Parathyroid adenoma (tissue), 2 donors: ENCODE data around the gene EIF1B.

Source experiments
- H2AFZ ChIP-seq: fragments of 300-600 bp; sonication (generic); one replicate; pipeline ENCODE4 v1.7.0; 2017; ENCODE audit warnings: antibody characterized with exemption, mild to moderate bottlenecking
- H3K27ac ChIP-seq: fragments of 300-600 bp; sonication (generic); one replicate; pipeline ENCODE4 v1.7.0; 2017
- H3K27me3 ChIP-seq: fragments of 300-600 bp; sonication (generic); one replicate; pipeline ENCODE4 v1.7.0; 2017; ENCODE audit warnings: low read length; ENCODE audit not compliant: control insufficient read depth, insufficient read depth
- H3K36me3 ChIP-seq: fragments of 300-600 bp; sonication (generic); one replicate; pipeline ENCODE4 v1.7.0; 2017; ENCODE audit warnings: low read length; ENCODE audit not compliant: control insufficient read depth, insufficient read depth
- H3K4me1 ChIP-seq: fragments of 300-600 bp; sonication (generic); one replicate; pipeline ENCODE4 v1.7.0; 2017; ENCODE audit warnings: control low read depth
- H3K4me2 ChIP-seq: fragments of 300-600 bp; sonication (generic); one replicate; pipeline ENCODE4 v1.7.0; 2017; ENCODE audit warnings: low read length
- H3K4me3 ChIP-seq: fragments of 300-600 bp; sonication (generic); one replicate; pipeline ENCODE4 v1.7.0; 2017; ENCODE audit warnings: low read depth, low read length
- H3K79me2 ChIP-seq: fragments of 300-600 bp; sonication (generic); one replicate; pipeline ENCODE4 v1.7.0; 2017; ENCODE audit warnings: control low read depth
- H3K9ac ChIP-seq: fragments of 300-600 bp; sonication (generic); one replicate; pipeline ENCODE4 v1.7.0; 2017; ENCODE audit warnings: mild to moderate bottlenecking
- H3K9me3 ChIP-seq: fragments of 300-600 bp; sonication (generic); one replicate; pipeline ENCODE4 v1.7.0; 2017; ENCODE audit warnings: low read length; ENCODE audit not compliant: control insufficient read depth
- CTCF ChIP-seq: fragments of 300-600 bp; sonication (generic); IDR thresholded peaks from one replicate; pipeline ENCODE4 v1.7.0; 2017; ENCODE audit warnings: antibody characterized with exemption, mild to moderate bottlenecking
- donor health status: primary hyperparathyroidism.

Gene EIF1B

DNA sequence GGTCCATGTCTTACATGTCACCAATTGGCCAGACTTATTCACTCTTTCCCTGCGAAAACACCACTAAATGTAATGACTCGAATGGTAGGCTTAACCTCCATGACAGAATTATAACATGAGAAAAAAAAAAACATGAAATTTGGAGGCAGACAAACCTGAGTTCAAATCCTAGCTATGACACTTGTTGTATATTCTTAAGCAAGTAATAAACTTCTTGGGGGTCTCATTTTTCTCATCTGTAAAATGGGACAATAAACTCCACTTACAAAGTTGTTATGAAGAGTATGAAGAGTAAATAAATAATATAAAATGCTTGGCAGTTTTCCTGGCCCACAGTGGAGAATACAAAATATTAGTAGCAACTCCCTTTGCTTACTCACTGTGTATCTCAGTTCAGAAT is 11.4 kb upstream of the EIF1B start:
- no peak overlapping the region for H3K4me3 ChIP-seq
- H3K79me2 ChIP-seq: no peaks in the 10 kb centered on the region
- H3K4me2 ChIP-seq: no peak overlapping the region
- TF ChIP-seq CTCF: no peak
- H3K9ac ChIP-seq: no peak overlapping the region
- no peaks in the 10 kb centered on the region for H3K27me3 ChIP-seq
- no peaks in the 10 kb centered on the region for H3K9me3 ChIP-seq
- no peak overlapping the region for H3K27ac ChIP-seq
- no peaks in the 10 kb centered on the region for H3K4me1 ChIP-seq
- no peak overlapping the region for H2AFZ ChIP-seq
- H3K36me3 ChIP-seq: no peaks in the 10 kb centered on the region

DNA sequence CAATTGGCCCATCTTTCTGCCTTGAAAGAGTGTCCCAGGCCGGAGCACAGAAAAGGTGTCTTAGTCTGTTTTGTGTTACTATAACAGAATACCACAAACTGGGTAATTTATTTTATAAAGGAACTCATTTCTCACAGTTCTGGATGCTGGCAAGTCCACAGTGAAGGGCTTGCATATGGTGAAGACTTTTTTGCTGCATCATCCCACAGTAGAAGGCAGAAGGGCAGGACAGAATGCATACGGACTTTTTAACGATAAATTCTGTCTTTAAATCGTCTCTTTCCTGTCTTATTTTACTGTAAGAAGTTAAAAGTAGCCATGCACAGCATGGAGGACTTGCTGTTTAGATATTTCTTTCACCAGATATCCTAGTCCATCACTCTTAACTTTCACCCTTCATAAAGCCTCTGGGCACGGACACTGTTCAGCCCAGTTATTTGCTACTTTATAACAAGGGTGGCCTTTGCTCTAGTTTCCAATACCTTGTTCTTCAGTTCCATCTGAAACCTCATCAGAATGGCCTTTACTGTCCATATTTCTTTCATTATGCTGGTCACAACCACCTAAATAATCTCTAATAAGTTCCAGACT is 10.3 kb upstream of the EIF1B start:
- Histone ChIP-seq H2AFZ (no peak overlapping the region), H3K4me3 (no peak overlapping the region), H3K4me1 (no peaks in the 10 kb centered on the region), H3K27me3 (no peaks in the 10 kb centered on the region), H3K27ac (no peak overlapping the region), H3K79me2 (no peaks in the 10 kb centered on the region), H3K9ac (no peak overlapping the region), H3K36me3 (no peaks in the 10 kb centered on the region), H3K4me2 (no peak overlapping the region), H3K9me3 (no peaks in the 10 kb centered on the region)
- no peak for TF ChIP-seq CTCF

GRCh38 chr3:40299721-40300335 is 9.7 kb upstream of the EIF1B start:
- no peaks in the 10 kb centered on the region for H3K79me2 ChIP-seq
- H3K4me2 ChIP-seq: no peak overlapping the region
- no peak for TF ChIP-seq CTCF
- H2AFZ ChIP-seq: no peak overlapping the region
- H3K9me3 ChIP-seq: no peaks in the 10 kb centered on the region
- no peaks in the 10 kb centered on the region for H3K36me3 ChIP-seq
- H3K9ac ChIP-seq: no peak overlapping the region
- no peak overlapping the region for H3K4me3 ChIP-seq
- H3K4me1 ChIP-seq: no peaks in the 10 kb centered on the region
- no peaks in the 10 kb centered on the region for H3K27me3 ChIP-seq
- no peak overlapping the region for H3K27ac ChIP-seq

GRCh38 chr3:40302784-40303183 is 6.7 kb upstream of the EIF1B start:
- no peaks in the 10 kb centered on the region for H3K4me1 ChIP-seq
- H2AFZ ChIP-seq: no peak overlapping the region
- no peaks in the 10 kb centered on the region for H3K79me2 ChIP-seq
- TF ChIP-seq CTCF: no peak
- no peak overlapping the region for H3K4me3 ChIP-seq
- no peaks in the 10 kb centered on the region for H3K27me3 ChIP-seq
- H3K9ac ChIP-seq: no peak overlapping the region
- H3K27ac ChIP-seq: no peak overlapping the region
- no peak overlapping the region for H3K4me2 ChIP-seq
- no peaks in the 10 kb centered on the region for H3K36me3 ChIP-seq
- H3K9me3 ChIP-seq: no peaks in the 10 kb centered on the region

DNA sequence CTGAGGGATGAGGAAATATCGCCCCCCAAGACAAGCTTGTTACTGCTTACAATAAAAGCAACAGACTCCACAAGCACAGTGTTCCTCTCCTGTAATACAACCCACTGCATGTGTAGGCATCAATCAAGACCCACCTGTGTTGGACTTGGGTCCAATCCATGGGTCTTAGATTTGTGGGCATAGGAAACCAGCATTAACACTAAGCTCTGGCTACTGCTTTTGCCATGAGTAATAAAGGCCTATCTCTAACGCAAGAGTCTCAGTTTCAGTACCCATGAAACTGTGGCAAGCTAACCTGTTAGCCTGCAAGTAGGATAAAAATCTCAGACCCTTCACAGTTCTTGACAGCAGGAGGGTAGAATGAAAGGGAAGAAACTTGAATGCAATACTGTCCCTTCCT is 5.2 kb upstream of the EIF1B start:
- peaks cover 4% of the 10 kb centered on the region for H3K4me1 ChIP-seq
- no peaks in the 10 kb centered on the region for H3K79me2 ChIP-seq
- H3K36me3 ChIP-seq: no peaks in the 10 kb centered on the region
- H3K27ac ChIP-seq: no peak overlapping the region
- TF ChIP-seq CTCF: no peak
- H3K9me3 ChIP-seq: no peaks in the 10 kb centered on the region
- no peak overlapping the region for H3K4me3 ChIP-seq
- no peak overlapping the region for H3K4me2 ChIP-seq
- H3K9ac ChIP-seq: no peak overlapping the region
- no peaks in the 10 kb centered on the region for H3K27me3 ChIP-seq
- no peak overlapping the region for H2AFZ ChIP-seq
